Measurements from ENCODE around the gene CBL. TPM values are rescaled to one million over a fixed set of nuclear protein-coding genes. Genes with fewer than 3 reads are reported as not detected.
"Not testable (repeated sequence)": the region's sequence is repeated elsewhere in the genome, so short reads cannot be mapped to it uniquely, and the experiment has no call there.

Gene CBL
- polyA plus RNA-seq, 3 donors = 7.6 to 24.0 (median 23.1) TPM

DNA sequence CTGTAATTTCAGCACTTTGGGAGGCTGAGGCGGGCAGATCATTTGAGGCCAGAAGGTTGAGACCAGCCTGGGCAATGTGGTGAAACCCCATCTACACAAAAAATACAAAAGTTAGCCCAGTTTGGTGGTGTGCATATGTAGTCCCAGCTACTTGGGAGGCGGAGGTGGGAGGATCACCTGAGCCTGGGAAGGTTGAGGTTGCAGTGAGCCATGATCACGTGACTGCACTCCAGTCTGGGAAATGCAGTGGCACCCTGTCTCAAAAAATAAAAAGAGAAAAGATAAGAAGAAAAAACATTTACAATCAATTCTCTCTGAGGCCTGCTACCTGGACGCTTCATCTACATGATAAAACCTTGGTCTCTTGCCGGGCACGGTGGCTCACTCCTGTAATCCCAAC is 7.2 kb upstream of the CBL start:
- WGBS (ENCODE audit: insufficient coverage) = 100% methylated on average over 3 of the region's 6 CpGs
- Histone ChIP-seq H3K79me2 (ENCODE audit: insufficient read depth, low read length) (no peaks in the 10 kb centered on the region), H3K36me3 (replicated peaks in 1 of 2; ENCODE audit: control insufficient read depth in 1 of 2, insufficient read depth in 2 of 2, low read length in 2 of 2) (no peaks in the 10 kb centered on the region), H3K4me3 (replicated peaks in 1 of 3; ENCODE audit: low read depth in 2 of 3, low read length in 3 of 3) (no peak overlapping the region), H3K9me3 (replicated peaks in 1 of 2; ENCODE audit: control insufficient read depth in 1 of 2, insufficient read depth in 1 of 2, low read length in 2 of 2) (no peaks in the 10 kb centered on the region), H3K27me3 (ENCODE audit: control insufficient read depth in 2 of 2, insufficient read depth in 2 of 2, low read length in 2 of 2) (no peaks in the 10 kb centered on the region), H3K27ac (ENCODE audit: low read depth in 1 of 2, low read length in 2 of 2) (no peak overlapping the region), H4K20me1 (ENCODE audit: insufficient read depth, low read length) (no peaks in the 10 kb centered on the region), H3K4me1 (ENCODE audit: control insufficient read depth in 1 of 2, insufficient read depth in 2 of 2, low read length in 2 of 2) (peaks cover 26 to 35% of the 10 kb centered on the region in 2 donors), H2AFZ (ENCODE audit: insufficient read depth, low read depth, low read length, poor library complexity, severe bottlenecking) (no peak overlapping the region), H3K9ac (ENCODE audit: insufficient read depth, low read length, poor library complexity, severe bottlenecking) (no peak overlapping the region), H3K4me2 (replicated peaks; ENCODE audit: extremely low read depth, low read length, poor library complexity, severe bottlenecking) (no peak overlapping the region)
- no peak for DNase-seq
- Mint-ChIP-seq H3K36me3 (peaks cover 0 to 1% of the 10 kb centered on the region in 2 donors), H3K4me3 (no peak overlapping the region), H3K9me3 (no peaks in the 10 kb centered on the region), H3K27ac (peak overlapping the region in 1 of 7 donors; percentile 36), H3K4me1 (peaks cover 35% of the 10 kb centered on the region), H3K27me3 (ENCODE audit: low read depth in 3 of 3) (peaks cover 0 to 7% (median 2%) of the 10 kb centered on the region in 3 donors)
- no peak for TF ChIP-seq CTCF (IDR thresholded peaks at IDR 0.05)
- intact Hi-C loops (cut with micrococcal nuclease) = loop anchor here (10.0 kb wide), 2 partner anchors 54 to 104 kb away; partner anchors contain the start of gene ABCG4 (in 2 of the 2)

GRCh38 chr11:119201236-119201635 is 4.9 kb upstream of the CBL start:
- H3K4me1 ChIP-seq (ENCODE audit: control insufficient read depth in 1 of 2, insufficient read depth in 2 of 2, low read length in 2 of 2) = peaks cover 31 to 34% of the 10 kb centered on the region in 2 donors
- H3K36me3 ChIP-seq (replicated peaks in 1 of 2; ENCODE audit: control insufficient read depth in 1 of 2, insufficient read depth in 2 of 2, low read length in 2 of 2); H3K27me3 Mint-ChIP-seq (ENCODE audit: low read depth in 3 of 3); H2AFZ ChIP-seq (ENCODE audit: insufficient read depth, low read depth, low read length, poor library complexity, severe bottlenecking); DNase-seq; intact Hi-C loops (cut with micrococcal nuclease); H3K27me3 ChIP-seq (ENCODE audit: control insufficient read depth in 2 of 2, insufficient read depth in 2 of 2, low read length in 2 of 2); H3K9me3 Mint-ChIP-seq; H3K27ac ChIP-seq (ENCODE audit: low read depth in 1 of 2, low read length in 2 of 2); H3K79me2 ChIP-seq (ENCODE audit: insufficient read depth, low read length); H3K9me3 ChIP-seq (replicated peaks in 1 of 2; ENCODE audit: control insufficient read depth in 1 of 2, insufficient read depth in 1 of 2, low read length in 2 of 2); H3K4me3 ChIP-seq (replicated peaks in 1 of 3; ENCODE audit: low read depth in 2 of 3, low read length in 3 of 3); H4K20me1 ChIP-seq (ENCODE audit: insufficient read depth, low read length); H3K36me3 Mint-ChIP-seq; H3K4me2 ChIP-seq (replicated peaks; ENCODE audit: extremely low read depth, low read length, poor library complexity, severe bottlenecking); H3K27ac Mint-ChIP-seq; H3K4me3 Mint-ChIP-seq; H3K9ac ChIP-seq (ENCODE audit: insufficient read depth, low read length, poor library complexity, severe bottlenecking): not testable (repeated sequence)
- peaks cover 33% of the 10 kb centered on the region for H3K4me1 Mint-ChIP-seq
- WGBS (ENCODE audit: insufficient coverage) = no CpG with 5 or more reads among the region's 5 CpGs

Measured in CD14-positive monocyte (primary cell).